ENCODE data around the gene PDE4D.

Gene PDE4D

DNA sequence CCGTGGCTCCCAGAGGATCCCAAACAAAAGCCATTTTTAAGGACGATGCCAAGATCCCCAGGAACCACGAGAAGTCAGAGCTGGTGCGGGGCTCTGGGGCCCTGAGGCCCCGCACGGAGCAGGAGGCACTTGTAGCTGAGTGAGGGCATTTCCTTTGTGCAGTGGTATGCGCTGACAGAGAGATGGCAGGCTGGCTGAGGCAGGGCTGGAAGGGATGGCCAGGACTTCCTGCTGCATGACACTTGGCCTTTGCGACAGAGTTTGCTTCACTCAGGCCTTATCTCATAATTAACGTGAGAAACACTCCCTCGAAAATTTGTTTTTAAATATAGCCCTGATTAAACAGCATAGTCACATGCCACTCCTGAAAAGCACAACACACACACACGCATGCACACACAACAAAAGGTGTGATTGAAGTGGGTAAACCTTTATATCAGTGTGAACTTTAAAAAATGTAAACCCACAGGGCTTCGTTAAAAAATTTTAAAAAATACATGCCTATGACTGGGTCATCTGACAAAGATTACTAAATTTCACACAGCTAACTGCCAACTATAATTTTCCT is 536.6 kb downstream of the PDE4D start:
- H3K9me3 ChIP-seq, result no peaks in the 10 kb centered on the region
- no peak for TF ChIP-seq Cebpa-rat (IDR thresholded peaks at IDR 0.05)
- no peak overlapping the region for H3K4me3 ChIP-seq
- no peak overlapping the region for H3K27ac ChIP-seq
- no peak overlapping the region for H3K4me2 ChIP-seq
- no peaks in the 10 kb centered on the region for H3K36me3 ChIP-seq
- no peaks in the 10 kb centered on the region for H3K27me3 ChIP-seq
- no peaks in the 10 kb centered on the region for H3K4me1 ChIP-seq
- H4K20me1 ChIP-seq, result no peaks in the 10 kb centered on the region
- H3K9ac ChIP-seq, result no peak overlapping the region

DNA sequence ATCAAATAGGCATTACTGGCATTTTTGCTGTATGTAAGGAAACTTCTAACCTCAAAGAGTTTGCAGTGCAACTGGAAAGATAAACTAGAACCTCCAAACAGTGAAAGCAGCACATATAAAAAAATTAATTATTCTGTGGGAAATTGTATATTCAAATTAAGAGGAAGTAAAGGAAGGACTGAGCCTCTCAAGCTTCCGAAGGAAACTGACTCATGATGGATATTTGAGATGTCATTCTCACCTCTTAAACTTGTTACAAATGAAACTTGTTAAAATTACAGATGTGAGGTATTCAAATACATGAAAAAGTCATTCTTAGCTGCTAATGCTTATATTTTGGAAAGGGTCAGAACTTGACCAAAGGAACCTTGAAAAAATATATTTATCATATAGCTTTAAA is 538.7 kb downstream of the PDE4D start:
- H3K27ac ChIP-seq, result no peak overlapping the region
- no peaks in the 10 kb centered on the region for H3K9me3 ChIP-seq
- TF ChIP-seq Cebpa-rat (IDR thresholded peaks at IDR 0.05), result no peak
- H3K4me1 ChIP-seq, result no peaks in the 10 kb centered on the region
- no peak overlapping the region for H3K9ac ChIP-seq
- H3K4me3 ChIP-seq, result no peak overlapping the region
- no peaks in the 10 kb centered on the region for H4K20me1 ChIP-seq
- no peaks in the 10 kb centered on the region for H3K36me3 ChIP-seq
- no peaks in the 10 kb centered on the region for H3K27me3 ChIP-seq
- no peak overlapping the region for H3K4me2 ChIP-seq

DNA sequence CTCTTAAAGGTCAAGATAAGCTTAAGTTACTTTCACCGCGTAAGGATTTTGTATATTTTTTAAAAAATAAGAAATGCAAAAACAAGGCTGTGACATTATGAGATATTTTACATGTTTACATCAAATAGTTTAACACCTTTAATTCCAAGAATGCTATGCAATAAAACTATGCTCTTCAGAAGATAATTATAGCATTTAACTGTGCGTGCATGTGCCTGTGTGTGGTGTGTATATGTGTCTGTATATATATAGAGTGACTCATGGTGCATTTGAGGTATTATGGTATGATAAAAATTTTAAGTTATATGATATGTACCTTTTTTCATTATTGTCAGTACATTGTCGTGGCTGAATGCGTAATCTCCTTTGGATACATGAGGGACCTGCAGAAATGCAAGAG is 539.3 kb downstream of the PDE4D start:
- Histone ChIP-seq H3K4me1 (no peaks in the 10 kb centered on the region), H3K9me3 (no peaks in the 10 kb centered on the region), H3K4me3 (no peak overlapping the region), H3K27me3 (no peaks in the 10 kb centered on the region), H3K4me2 (no peak overlapping the region), H3K9ac (no peak overlapping the region), H4K20me1 (no peaks in the 10 kb centered on the region), H3K27ac (no peak overlapping the region), H3K36me3 (no peaks in the 10 kb centered on the region)
- no peak for TF ChIP-seq Cebpa-rat (IDR thresholded peaks at IDR 0.05)

DNA sequence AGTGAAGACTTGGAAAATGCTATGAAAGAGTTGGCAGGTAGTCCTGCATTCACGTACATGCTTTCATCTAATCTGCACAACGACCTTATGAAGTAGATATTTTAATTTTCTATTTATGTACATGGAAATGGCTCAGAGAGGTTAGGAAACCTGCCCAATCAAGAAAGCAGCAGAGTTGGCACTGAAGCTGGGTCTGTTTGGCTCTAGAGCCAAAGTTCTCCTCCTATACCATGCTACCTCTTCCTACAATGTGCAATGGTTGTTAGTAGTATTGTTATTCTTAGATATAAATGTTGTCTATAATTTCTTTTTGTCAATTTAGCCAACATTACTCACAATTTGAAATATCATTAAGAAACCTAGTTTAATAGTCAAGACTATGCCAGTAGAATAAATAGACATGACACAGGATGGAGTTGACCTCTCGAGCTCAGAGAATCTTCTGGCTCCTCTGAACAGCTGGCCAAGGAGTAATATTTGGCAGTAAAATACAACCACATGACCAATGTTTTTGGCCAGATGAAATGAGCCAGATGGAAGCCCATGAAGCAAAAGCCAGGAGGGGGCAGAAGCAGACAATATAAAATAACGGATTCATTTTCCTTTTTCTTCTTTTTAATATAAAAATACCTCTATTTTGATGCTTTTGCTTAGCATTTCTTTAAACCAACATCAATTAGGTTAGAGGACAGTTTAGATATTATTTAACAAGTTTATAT is 542.3 kb downstream of the PDE4D start:
- Histone ChIP-seq H3K27me3 (no peaks in the 10 kb centered on the region), H3K36me3 (no peaks in the 10 kb centered on the region), H3K4me3 (no peak overlapping the region), H3K4me1 (no peaks in the 10 kb centered on the region), H3K4me2 (no peak overlapping the region), H3K27ac (no peak overlapping the region), H4K20me1 (no peaks in the 10 kb centered on the region), H3K9ac (no peak overlapping the region), H3K9me3 (no peaks in the 10 kb centered on the region)
- TF ChIP-seq Cebpa-rat (IDR thresholded peaks at IDR 0.05), result no peak

DNA sequence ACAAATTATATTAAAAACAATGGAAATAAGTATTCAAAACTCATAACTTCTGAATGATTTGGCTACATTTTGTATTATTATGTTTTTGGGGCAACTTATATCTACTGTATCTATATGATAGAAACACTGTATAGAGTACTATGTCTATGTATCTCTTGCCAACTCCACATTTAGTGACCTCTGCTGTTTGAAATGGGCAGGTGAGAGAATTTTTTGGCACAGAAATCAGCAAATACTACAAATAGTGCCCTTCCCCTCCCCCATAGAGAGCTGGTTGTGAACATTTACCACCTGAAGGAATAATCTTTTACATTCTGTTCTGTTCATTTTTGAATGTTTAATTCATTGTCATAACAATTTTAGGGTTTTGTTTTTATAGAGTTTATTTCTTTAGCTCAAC is 545.3 kb downstream of the PDE4D start:
- TF ChIP-seq Cebpa-rat (IDR thresholded peaks at IDR 0.05), result no peak
- Histone ChIP-seq H3K4me1 (no peaks in the 10 kb centered on the region), H3K4me2 (no peak overlapping the region), H4K20me1 (no peaks in the 10 kb centered on the region), H3K27me3 (no peaks in the 10 kb centered on the region), H3K4me3 (no peak overlapping the region), H3K9me3 (no peaks in the 10 kb centered on the region), H3K36me3 (no peaks in the 10 kb centered on the region), H3K27ac (no peak overlapping the region), H3K9ac (no peak overlapping the region)

- Histone ChIP-seq H3K4me1 (no peaks in the 10 kb centered on the region), H3K9me3 (no peaks in the 10 kb centered on the region), H3K9ac (no peak overlapping the region), H3K4me3 (no peak overlapping the region), H3K27ac (no peak overlapping the region), H4K20me1 (no peaks in the 10 kb centered on the region), H3K27me3 (no peaks in the 10 kb centered on the region), H3K36me3 (no peaks in the 10 kb centered on the region), H3K4me2 (no peak overlapping the region)
- no peak for TF ChIP-seq Cebpa-rat (IDR thresholded peaks at IDR 0.05)
These were observed 546.5 kb downstream of the PDE4D start for GRCh38 chr5:59346982-59347381.

GRCh38 chr5:59346514-59346913 is 547.0 kb downstream of the PDE4D start:
- Histone ChIP-seq H3K4me3 (no peak overlapping the region), H3K27ac (no peak overlapping the region)
- TF ChIP-seq Cebpa-rat (IDR thresholded peaks at IDR 0.05), result no peak

GRCh38 chr5:59342181-59342580 is 551.3 kb downstream of the PDE4D start:
- Histone ChIP-seq H3K9me3 (no peaks in the 10 kb centered on the region), H3K27me3 (no peaks in the 10 kb centered on the region), H3K4me3 (no peak overlapping the region), H3K4me2 (no peak overlapping the region), H3K4me1 (peaks cover 18% of the 10 kb centered on the region), H3K9ac (no peak overlapping the region), H4K20me1 (no peaks in the 10 kb centered on the region), H3K36me3 (no peaks in the 10 kb centered on the region), H3K27ac (no peak overlapping the region)
- TF ChIP-seq Cebpa-rat (IDR thresholded peaks at IDR 0.05), result no peak

More at GRCh38 chr5:59346514-59346913, 547.0 kb downstream of the PDE4D start:
- Histone ChIP-seq H4K20me1 (no peaks in the 10 kb centered on the region), H3K9me3 (no peaks in the 10 kb centered on the region), H3K9ac (no peak overlapping the region), H3K27me3 (no peaks in the 10 kb centered on the region), H3K4me1 (no peaks in the 10 kb centered on the region), H3K36me3 (no peaks in the 10 kb centered on the region), H3K4me2 (no peak overlapping the region)

GRCh38 chr5:59341760-59342159 is 551.8 kb downstream of the PDE4D start:
- Histone ChIP-seq H3K4me1 (peaks cover 22% of the 10 kb centered on the region), H3K36me3 (no peaks in the 10 kb centered on the region), H3K27me3 (no peaks in the 10 kb centered on the region), H3K27ac (no peak overlapping the region), H4K20me1 (no peaks in the 10 kb centered on the region), H3K9me3 (no peaks in the 10 kb centered on the region), H3K4me3 (no peak overlapping the region), H3K9ac (no peak overlapping the region), H3K4me2 (no peak overlapping the region)
- no peak for TF ChIP-seq Cebpa-rat (IDR thresholded peaks at IDR 0.05)

GRCh38 chr5:59341155-59341554 is 552.4 kb downstream of the PDE4D start:
- no peak for TF ChIP-seq Cebpa-rat (IDR thresholded peaks at IDR 0.05)
- Histone ChIP-seq H3K27ac (no peak overlapping the region), H3K9me3 (no peaks in the 10 kb centered on the region), H3K36me3 (no peaks in the 10 kb centered on the region), H3K9ac (no peak overlapping the region), H3K4me2 (no peak overlapping the region), H4K20me1 (no peaks in the 10 kb centered on the region), H3K4me1 (peaks cover 25% of the 10 kb centered on the region), H3K27me3 (no peaks in the 10 kb centered on the region), H3K4me3 (no peak overlapping the region)
